MV-4-11 (cell line): ENCODE measurements around the gene MYL5.
"Not testable (repeated sequence)": the region's sequence is repeated elsewhere in the genome, so short reads cannot be mapped to it uniquely, and the experiment has no call there.

Experiments
- DNase-seq: peaks from one replicate; lab custom pipeline; 2025; lab: John Stamatoyannopoulos, UW

The MYL5 gene

DNA sequence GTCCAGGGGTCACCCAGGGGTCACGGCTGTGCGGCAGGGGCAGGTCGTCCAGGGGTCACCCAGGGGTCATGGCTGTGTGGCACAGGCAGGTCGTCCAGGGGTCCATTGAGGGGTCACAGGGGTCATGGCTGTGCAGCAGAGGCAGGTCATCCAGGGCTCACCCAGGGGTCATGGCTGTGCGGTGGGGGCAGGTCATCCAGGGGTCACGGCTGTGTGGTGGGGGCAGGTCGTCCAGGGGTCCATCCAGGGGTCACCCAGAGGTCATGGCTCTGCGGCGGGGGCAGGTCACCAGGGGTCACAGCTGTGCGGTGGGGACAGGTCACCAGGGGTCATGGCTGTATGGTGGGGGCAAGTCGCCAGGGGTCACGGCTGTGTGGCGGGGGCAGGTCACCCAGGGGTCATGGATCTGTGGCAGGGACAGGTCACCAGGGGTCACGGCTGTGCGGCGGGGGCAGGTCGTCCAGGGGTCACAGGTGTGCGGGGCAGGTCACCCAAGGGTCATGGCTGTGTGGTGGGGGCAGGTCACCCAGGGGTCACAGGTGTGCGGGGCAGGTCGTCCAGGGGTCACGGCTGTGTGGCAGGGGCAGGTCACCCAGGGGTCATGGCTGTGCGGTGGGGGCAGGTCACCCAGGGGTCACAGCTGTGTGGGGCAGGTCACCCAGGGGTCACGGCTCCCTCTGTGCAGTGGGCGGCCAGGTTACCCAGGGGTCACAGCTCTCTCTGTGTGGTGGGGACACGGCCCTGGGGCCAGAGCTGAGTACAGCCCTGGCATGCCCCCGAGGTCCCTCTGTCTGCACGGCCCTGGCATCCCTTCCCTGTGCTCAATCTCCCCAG lies 16.3 kb upstream of the MYL5 start:
- no peak for DNase-seq

DNA sequence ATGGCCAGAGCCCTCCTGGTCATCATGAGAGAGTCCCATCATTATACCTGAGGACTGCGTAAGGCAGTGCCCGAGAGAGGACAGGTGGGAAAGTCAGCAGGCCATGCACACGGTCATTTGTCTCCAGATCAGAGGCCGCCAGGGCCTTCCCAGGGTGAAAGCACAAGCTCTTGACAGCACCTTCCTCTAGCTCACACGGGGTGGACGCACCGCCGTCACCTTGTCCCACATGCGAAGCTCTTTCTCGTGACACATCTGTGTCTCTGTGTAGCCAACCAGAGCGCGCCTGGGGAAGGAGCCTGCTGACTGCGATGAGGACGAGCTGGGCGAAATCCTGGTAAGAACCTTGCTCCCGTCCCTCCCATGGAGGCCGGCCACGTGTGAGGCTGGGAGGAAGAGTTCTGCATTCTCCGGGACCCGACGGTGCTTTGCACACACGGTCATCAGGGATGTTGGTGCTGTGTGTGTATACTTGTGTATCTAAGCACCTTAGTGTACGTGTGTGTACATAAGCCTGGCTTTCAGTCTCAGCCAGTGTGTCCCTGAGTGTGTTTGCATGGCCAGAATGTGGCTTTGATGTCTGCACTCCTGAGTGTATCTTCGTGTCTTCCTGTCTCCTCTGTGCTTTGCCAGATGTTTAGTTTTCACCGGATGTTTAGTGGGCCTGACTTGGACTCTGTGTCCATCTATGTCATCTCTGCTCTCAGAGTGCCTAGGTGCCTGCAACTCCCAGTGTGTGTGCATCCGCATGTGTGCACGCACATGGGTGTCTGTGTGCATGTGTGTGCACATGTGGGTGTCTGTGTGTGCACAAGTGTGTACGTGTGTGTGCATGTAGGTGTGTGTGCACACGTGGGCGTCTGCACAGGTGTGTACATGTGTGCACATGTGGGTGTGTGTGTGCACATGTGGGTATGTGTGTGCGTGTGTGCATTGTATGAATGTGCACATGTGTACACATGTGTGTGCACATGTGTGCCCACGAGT lies 15.4 kb upstream of the MYL5 start:
- DNase-seq = no peak

- DNase-seq = no peak
Measured at GRCh38 chr4:659851-660250, 14.5 kb upstream of the MYL5 start.

DNA sequence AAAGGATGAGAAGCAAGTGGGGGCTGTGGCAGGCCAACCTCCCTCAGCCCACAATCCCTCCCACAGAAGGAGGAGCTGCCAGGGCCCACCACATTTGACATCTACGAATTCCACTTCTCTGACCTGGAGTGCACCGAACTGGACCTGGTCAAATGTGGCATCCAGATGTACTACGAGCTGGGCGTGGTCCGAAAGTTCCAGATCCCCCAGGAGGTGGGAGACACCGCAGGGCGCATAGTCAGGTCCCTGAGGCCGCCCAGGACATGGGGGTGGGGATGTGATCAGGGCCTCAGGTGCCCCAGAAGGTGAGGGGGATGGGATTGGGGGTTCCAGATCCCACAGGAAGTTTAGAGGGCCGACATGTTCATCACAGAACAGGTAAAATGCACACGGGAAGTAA lies 13.9 kb upstream of the MYL5 start:
- no peak for DNase-seq

DNA sequence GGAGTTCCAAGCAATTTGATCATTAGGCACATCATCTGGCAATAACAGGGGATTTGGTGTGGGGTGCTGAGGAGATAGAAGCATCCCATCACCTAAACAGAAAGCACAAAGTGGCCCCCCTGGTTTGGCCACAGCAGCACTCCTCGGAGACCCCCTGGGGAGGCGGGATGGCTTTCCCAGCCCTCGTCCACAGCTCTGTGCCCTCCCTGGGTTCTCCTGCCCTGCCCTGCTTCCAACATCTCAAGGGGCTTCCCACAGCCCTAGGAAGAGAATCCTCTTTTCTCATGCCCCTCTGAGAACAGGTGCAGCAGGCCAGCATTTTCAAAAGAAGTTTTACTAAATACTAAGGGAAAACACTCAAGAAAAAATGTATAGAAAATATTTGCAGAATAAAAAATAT lies 13.1 kb upstream of the MYL5 start:
- no peak for DNase-seq

GRCh38 chr4:661881-662761 lies 12.2 kb upstream of the MYL5 start:
- no peak for DNase-seq

DNA sequence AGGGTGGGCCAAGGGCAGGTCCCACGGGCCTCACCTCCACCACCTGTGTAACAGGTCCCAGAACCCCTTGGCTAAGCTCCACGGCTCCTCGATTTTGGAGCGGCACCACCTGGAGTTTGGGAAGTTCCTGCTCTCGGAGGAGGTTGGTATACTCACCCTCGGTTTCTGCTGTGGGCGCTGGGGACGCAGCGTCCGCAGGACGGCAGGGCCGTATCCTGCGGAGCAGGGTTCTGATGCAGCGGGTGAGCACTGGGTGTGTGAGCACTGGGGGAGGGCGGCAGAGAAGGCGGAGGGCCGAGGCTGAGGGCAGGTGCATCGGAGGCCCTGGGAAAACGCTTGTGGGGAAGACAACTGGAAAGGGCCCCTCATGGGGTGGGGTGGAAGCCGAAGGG lies 11.3 kb upstream of the MYL5 start:
- no peak for DNase-seq

DNA sequence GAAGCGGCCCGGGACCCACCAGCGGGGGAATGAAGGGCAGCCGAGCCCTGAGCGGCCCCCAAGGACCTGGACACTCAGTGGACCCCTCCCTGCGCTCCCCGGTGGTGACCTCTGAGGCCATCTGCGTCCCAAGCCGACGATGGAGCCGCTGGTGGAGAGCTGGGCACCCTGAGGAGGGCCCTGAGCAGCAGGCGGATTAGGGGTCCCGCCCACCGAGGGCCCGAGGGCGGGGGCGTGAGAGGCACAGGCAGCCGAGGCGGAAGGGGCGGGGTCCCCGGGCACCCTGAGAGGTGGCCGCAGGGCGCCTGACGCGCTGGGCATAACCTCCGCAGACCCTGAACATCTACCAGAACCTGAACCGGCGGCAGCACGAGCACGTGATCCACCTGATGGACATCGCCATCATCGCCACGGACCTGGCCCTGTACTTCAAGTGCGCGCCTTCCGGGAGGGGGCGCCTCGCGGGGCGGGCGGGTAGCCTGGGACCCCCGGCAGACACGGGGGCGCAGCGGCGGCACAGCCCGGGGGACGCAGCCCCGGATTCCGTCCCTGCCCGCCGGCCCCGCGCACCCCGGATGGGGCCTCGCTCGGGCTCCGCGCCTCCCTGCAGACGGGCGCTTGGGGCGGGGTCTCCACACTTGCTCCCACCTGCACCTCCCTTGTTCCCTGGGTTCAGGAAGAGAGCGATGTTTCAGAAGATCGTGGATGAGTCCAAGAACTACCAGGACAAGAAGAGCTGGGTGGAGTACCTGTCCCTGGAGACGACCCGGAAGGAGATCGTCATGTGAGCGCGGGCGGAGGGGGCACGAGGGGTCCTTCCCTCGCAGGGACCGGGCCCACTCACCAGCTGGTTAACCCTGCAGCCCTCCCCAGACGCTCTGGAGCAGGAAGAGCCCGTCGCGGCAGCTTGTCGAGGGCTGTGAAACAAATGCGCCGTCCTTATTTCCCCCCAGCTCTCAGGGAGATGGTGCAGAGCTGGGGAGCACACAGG lies 10.6 kb upstream of the MYL5 start:
- DNase-seq = no peak

GRCh38 chr4:664713-665231 lies 9.6 kb upstream of the MYL5 start:
- no peak for DNase-seq

DNA sequence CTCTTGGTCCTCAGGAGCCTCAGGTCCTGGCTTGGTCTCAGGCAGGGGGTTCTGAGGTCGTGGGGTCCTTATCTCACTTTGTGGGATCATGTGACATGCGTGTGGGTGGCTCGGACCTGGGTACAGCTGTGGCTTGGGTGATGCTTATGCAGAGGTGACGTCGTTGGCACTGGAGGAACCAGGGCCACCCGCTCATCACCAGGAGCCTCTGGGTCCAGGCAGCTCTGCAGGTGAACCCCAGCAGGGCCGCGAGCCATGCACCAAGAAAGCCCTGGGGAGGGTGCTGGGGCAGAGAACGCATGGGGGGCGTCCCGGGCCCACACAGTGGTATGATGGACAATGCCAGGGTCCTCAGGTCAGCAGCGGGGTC lies 9.0 kb upstream of the MYL5 start:
- no peak for DNase-seq

- no peak for DNase-seq
Measured at GRCh38 chr4:665751-666435, 8.4 kb upstream of the MYL5 start.

GRCh38 chr4:666436-666810 lies 7.9 kb upstream of the MYL5 start:
- no peak for DNase-seq

GRCh38 chr4:666822-667544 lies 7.4 kb upstream of the MYL5 start:
- DNase-seq = no peak

DNA sequence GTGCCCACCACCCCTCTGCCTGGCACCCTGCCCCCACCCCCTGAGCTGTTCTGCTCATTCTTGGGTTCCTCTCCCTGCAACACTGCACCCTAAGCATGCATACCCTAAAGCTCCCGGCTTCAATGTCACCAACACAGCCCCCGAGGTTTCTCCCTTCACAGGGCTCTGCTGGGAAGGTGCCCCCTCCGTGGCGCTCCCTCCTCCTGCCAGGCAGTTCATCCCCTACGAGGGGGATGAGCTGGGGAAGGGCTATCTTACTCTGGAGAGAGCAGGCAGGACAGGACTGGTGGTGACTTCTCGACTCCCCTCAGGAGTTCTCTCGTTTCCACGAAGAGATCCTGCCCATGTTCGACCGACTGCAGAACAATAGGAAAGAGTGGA lies 6.8 kb upstream of the MYL5 start:
- DNase-seq = no peak

DNA sequence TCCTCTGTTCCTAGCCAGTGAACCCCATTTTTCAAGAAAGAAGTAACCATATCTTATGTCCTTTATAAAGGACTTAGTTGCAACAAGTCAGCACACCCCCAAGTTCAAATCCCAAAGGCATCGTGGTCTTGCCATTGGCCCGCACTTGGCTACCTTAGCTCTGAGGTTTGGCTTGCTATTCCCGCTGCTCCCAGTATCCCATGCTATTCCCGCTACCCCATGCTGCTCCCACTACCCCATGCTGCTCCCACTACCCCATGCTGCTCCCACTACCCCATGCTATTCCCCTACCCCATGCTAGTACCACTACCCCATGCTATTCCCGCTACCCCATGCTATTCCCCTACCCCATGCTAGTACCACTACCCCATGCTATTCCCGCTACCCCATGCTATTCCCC lies 6.1 kb upstream of the MYL5 start:
- DNase-seq = not testable (repeated sequence)

DNA sequence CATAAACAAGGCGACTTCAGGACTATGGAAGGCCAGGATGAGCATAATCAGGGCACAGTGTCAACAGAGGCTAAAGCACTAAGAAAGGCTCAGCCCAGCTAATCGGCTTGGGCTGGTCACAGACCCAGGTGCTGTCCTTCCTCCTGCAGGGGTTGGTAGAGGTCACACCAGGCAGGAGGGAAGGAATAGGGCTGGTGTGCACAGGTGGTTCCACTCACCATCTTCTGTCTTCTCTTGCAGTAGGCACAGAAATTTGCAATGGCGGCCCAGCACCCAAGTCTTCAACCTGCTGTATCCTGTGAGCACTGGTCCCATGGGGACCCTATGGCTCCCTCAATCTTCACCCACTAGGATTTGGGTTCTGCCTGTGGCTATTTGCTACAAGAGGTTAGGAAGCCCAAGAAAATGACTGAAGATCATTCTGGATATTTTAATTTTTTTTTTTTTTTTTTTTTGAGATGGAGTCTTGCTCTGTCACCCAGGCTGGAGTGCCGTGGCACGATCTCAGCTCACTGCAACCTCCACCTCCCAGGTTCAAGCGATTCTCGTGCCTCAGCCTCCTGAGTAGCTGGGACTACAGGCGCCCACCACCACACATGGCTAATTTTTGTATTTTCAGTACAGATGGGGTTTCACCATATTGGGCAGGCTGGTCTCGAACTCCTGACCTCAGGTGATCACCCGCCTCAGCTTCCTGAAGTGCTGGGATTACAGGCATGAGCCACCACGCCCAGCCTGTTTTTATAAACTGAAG lies 4.4 kb upstream of the MYL5 start:
- not testable (repeated sequence) for DNase-seq

GRCh38 chr4:671769-672168 lies 2.6 kb upstream of the MYL5 start:
- no peak for DNase-seq

- no peak for DNase-seq
Measured at GRCh38 chr4:673349-674091, 822 bp upstream of the MYL5 start.
